ES-I3 (cell line): ENCODE results near the gene KRTAP5-1.

ENCODE experiments used
- H3K36me3 ChIP-seq: 2 replicates; pipeline ENCODE4 v1.6.1; 2013; ENCODE audit warnings: mild to moderate bottlenecking, low read length, control low read depth, moderate library complexity; ENCODE audit not compliant: insufficient read depth
- H3K4me1 ChIP-seq: 2 replicates; pipeline ENCODE4 v1.6.1; 2013; ENCODE audit warnings: mild to moderate bottlenecking, control low read depth, low read length; ENCODE audit not compliant: insufficient read depth
- H3K9ac ChIP-seq: 2 replicates; pipeline ENCODE4 v1.6.1; 2013; ENCODE audit warnings: low read depth, mild to moderate bottlenecking, low read length, moderate library complexity
- H3K9me3 ChIP-seq: 2 replicates; pipeline ENCODE4 v1.6.1; 2013; ENCODE audit warnings: mild to moderate bottlenecking, low read length, moderate library complexity; ENCODE audit not compliant: control insufficient read depth, insufficient read depth

KRTAP5-1 gene

GRCh38 chr11:1544536-1544935, 40.5 kb downstream of the KRTAP5-1 start:
- H3K36me3 ChIP-seq: no peaks in the 10 kb centered on the region
- H3K9me3 ChIP-seq: no peaks in the 10 kb centered on the region
- H3K9ac ChIP-seq: no peak overlapping the region
- H3K4me1 ChIP-seq: peaks cover 5% of the 10 kb centered on the region; the same call in 1 of the 2 replicates

- Histone ChIP-seq H3K4me1 (peaks cover 5% of the 10 kb centered on the region; the same call in 1 of the 2 replicates), H3K9ac (no peak overlapping the region), H3K36me3 (no peaks in the 10 kb centered on the region), H3K9me3 (no peaks in the 10 kb centered on the region)
These were observed 41.3 kb downstream of the KRTAP5-1 start for GRCh38 chr11:1543606-1544263.

GRCh38 chr11:1542267-1542666, 42.8 kb downstream of the KRTAP5-1 start:
- Histone ChIP-seq H3K36me3 (no peaks in the 10 kb centered on the region), H3K9ac (no peak overlapping the region), H3K9me3 (no peaks in the 10 kb centered on the region), H3K4me1 (peaks cover 5% of the 10 kb centered on the region; the same call in 1 of the 2 replicates)

GRCh38 chr11:1541474-1542204, 43.4 kb downstream of the KRTAP5-1 start:
- Histone ChIP-seq H3K9me3 (no peaks in the 10 kb centered on the region), H3K9ac (no peak overlapping the region)

GRCh38 chr11:1540074-1540473, 45.0 kb downstream of the KRTAP5-1 start:
- H3K9me3 ChIP-seq: no peaks in the 10 kb centered on the region
- no peak overlapping the region for H3K9ac ChIP-seq
- H3K36me3 ChIP-seq: no peaks in the 10 kb centered on the region
- no peaks in the 10 kb centered on the region; the same call in 1 of the 2 replicates for H3K4me1 ChIP-seq

More at GRCh38 chr11:1541474-1542204, 43.4 kb downstream of the KRTAP5-1 start:
- H3K36me3 ChIP-seq: no peaks in the 10 kb centered on the region
- H3K4me1 ChIP-seq: peaks cover 5% of the 10 kb centered on the region; the same call in 1 of the 2 replicates

- Histone ChIP-seq H3K36me3 (no peaks in the 10 kb centered on the region), H3K9ac (no peak overlapping the region), H3K9me3 (no peaks in the 10 kb centered on the region), H3K4me1 (no peaks in the 10 kb centered on the region)
These were observed 46.9 kb downstream of the KRTAP5-1 start for GRCh38 chr11:1538153-1538552.

GRCh38 chr11:1536065-1536843, 48.8 kb downstream of the KRTAP5-1 start:
- Histone ChIP-seq H3K36me3 (no peaks in the 10 kb centered on the region), H3K4me1 (no peaks in the 10 kb centered on the region), H3K9ac (no peak overlapping the region), H3K9me3 (no peaks in the 10 kb centered on the region)

- Histone ChIP-seq H3K36me3 (no peaks in the 10 kb centered on the region), H3K4me1 (no peaks in the 10 kb centered on the region), H3K9ac (no peak overlapping the region), H3K9me3 (no peaks in the 10 kb centered on the region)
These were observed 50.4 kb downstream of the KRTAP5-1 start for GRCh38 chr11:1534682-1535081.
